NCI-H146 (cell line): Measurements from ENCODE around the gene WNK2.

Source experiments
- DNase-seq: peaks from one replicate; lab custom pipeline; 2025; lab: John Stamatoyannopoulos, UW

The WNK2 gene

GRCh38 chr9:93200449-93200742, 16.5 kb downstream of the WNK2 start:
- no peak for DNase-seq

- DNase-seq, result no peak
Observed at GRCh38 chr9:93200989-93201334, 17.0 kb downstream of the WNK2 start.

- DNase-seq, result no peak
Observed at GRCh38 chr9:93203026-93203717, 19.2 kb downstream of the WNK2 start.

- DNase-seq, result no peak
Observed at GRCh38 chr9:93203718-93204469, 20.0 kb downstream of the WNK2 start.

- no peak for DNase-seq
Observed at GRCh38 chr9:93204470-93205043, 20.6 kb downstream of the WNK2 start.

GRCh38 chr9:93205045-93205768, 21.3 kb downstream of the WNK2 start:
- peak; percentile 22 for DNase-seq

GRCh38 chr9:93205896-93206575, 22.1 kb downstream of the WNK2 start:
- DNase-seq, result no peak

GRCh38 chr9:93206576-93207155, 22.7 kb downstream of the WNK2 start:
- DNase-seq, result no peak

- peak; percentile 45 for DNase-seq
Observed at GRCh38 chr9:93207326-93207814, 23.4 kb downstream of the WNK2 start.

GRCh38 chr9:93207860-93208734, 24.2 kb downstream of the WNK2 start:
- no peak for DNase-seq

GRCh38 chr9:93209097-93209496, 25.2 kb downstream of the WNK2 start:
- DNase-seq, result no peak

- DNase-seq, result no peak
Observed at GRCh38 chr9:93209576-93210323, 25.8 kb downstream of the WNK2 start.

GRCh38 chr9:93210324-93210973, 26.5 kb downstream of the WNK2 start:
- no peak for DNase-seq

GRCh38 chr9:93210974-93211653, 27.2 kb downstream of the WNK2 start:
- DNase-seq, result no peak

- no peak for DNase-seq
Observed at GRCh38 chr9:93211654-93212001, 27.7 kb downstream of the WNK2 start.

GRCh38 chr9:93212409-93212808, 28.5 kb downstream of the WNK2 start:
- no peak for DNase-seq

GRCh38 chr9:93216073-93216365, 32.1 kb downstream of the WNK2 start:
- no peak for DNase-seq

GRCh38 chr9:93217706-93218105, 33.8 kb downstream of the WNK2 start:
- DNase-seq, result no peak

GRCh38 chr9:93218161-93218560, 34.2 kb downstream of the WNK2 start:
- DNase-seq, result no peak
